Measurements from ENCODE around the gene INTS2.
"Not testable (repeated sequence)": the region's sequence is repeated elsewhere in the genome, so short reads cannot be mapped to it uniquely, and the experiment has no call there.

The INTS2 gene

GRCh38 chr17:61846761-61847375 lies 80.9 kb downstream of the INTS2 start:
- no peak for DNase-seq

- DNase-seq, result no peak
Observed at GRCh38 chr17:61846088-61846487, 81.7 kb downstream of the INTS2 start.

DNA sequence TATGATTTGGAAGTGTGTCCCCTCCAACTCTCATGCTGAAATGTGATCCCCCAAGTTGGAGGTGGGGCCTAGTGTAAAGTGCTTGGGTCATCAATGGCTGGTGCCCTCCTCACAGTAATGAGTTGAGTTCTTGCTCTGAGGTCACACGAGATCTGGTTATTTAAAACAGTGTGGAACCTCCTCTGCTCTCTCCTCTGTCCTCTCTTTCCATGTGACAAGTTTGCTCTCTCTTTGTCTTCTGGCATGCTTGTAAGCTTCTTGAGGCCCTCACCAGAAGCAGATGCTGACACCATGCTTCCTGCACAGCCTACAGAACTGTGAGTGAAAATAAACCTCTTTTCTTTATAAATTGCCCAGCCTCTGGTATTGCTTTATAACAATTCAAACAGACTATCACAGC lies 84.3 kb downstream of the INTS2 start:
- no peak for DNase-seq

GRCh38 chr17:61842899-61843298 lies 84.9 kb downstream of the INTS2 start:
- no peak for DNase-seq

- no peak for DNase-seq
Observed at GRCh38 chr17:61839300-61839786, 88.4 kb downstream of the INTS2 start.

DNA sequence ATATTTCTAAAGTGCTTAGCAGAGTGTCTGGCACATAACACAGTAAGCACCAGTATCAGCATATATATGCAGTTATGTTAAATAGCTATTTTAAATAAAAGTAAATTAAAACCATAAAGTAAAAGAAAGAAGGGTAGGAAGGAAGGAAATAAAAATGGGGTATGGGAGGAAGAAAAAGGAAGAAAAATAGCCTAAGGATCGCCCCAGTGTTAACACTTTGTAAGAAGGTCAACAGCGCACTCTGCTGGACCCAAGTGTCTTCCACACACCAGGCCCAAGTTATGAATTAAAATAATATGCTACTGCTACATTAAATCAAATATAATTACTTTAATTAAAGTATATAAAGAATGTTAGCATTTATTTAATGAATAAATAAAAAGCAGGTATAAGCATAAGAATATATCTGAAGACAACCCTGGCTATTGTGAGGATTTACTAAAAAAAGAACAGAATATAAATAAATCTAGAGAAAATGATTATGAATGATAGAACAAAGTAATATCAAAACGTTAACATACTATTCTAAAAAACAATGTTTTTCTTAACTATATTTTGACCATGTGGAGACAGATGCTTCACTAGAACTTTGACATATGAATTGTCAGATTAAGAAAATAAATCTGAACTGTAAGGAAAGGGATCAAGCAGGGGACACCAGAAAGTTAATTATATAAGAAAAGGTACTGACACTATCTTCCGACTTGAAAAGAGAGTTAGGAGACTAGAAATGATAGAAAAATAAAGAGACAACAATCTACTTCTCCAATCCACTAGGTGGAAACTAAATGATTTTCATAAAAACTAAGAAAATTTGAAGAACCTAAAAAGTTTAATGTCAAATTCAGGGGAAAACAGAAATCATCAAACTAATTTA lies 90.4 kb downstream of the INTS2 start:
- no peak for DNase-seq

DNA sequence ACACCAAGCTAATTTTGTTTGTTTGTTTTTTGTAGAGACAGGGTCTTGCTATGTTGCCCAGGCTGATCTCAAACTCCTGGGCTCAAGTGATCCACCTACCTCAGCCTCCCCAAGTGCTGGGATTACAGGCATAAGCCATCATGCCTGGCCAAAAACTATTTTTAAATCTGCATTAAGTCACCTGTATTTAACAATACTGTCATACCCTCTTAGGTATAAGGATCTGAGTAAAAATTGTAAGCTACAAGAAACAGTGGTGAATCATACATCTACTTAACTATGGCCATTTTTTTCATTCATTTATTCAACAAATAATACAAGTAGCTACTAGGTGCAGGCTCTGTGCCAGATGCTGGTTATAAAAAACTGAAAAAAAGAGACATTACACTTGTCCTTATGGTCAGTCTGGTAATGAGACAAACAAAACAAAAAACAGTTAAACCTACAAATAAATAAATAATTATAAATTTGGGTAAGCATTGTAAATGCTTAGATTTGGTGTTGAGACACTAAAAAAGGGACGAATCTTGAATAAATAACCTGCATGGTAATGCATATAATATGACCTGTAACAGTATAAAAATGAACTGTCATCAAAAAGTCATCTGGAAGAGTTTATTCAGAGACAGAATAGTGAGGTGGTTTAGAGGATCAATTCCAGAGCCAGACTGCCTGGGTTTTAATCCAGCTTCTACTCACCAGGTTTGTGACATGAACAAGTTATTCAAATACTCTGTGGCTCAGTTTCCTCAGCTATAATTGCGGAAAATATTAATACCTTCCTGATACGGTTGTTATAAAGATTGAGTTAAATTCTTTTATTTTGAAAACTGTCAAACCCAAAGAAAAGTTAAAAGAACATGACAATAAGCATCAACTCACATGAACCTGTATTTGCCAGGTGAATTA lies 91.3 kb downstream of the INTS2 start:
- DNase-seq, result no peak

GRCh38 chr17:61835606-61836005 lies 92.2 kb downstream of the INTS2 start:
- DNase-seq, result no peak

DNA sequence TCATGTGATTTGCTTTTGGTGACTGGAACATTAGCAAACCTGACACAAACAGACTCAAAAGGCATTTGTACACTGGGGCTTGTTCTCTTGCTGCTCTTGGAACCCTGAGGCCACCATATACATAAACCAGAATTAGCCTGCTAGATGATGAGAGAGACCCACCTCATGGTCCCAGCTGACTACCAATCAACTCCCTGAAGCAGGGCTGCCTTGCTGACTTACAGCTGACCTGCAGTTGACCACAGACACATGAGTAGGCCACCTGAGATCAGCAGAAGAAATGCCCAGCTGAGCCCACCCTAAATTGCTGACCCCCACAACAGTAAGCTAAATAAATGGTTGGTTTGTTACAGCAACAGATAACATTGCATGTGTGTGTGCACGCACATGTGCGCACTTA lies 93.2 kb downstream of the INTS2 start:
- DNase-seq, result no peak

- no peak for DNase-seq
Observed at GRCh38 chr17:61833536-61834193, 94.1 kb downstream of the INTS2 start.

GRCh38 chr17:61832463-61832862 lies 95.3 kb downstream of the INTS2 start:
- DNase-seq, result no peak

GRCh38 chr17:61831099-61831498 lies 96.7 kb downstream of the INTS2 start:
- DNase-seq, result no peak

DNA sequence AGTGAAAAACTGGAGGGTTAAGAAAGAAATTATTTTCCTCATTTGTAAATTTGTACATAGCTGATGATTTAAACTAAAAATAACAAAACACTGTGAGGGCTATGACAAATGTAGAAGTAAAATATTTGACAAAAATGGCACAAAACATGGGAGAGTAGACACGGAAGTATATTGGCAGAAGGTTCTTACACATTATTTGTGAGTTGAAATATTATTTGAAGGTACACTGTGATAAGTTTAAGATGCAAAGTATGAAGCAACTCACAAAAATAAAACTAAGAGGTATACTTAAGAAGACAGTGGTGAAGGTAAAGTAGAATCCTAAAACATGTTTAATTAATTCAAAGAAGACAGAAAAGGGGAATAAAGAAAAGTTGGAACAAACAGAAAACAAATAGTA lies 99.1 kb downstream of the INTS2 start:
- DNase-seq, result no peak

DNA sequence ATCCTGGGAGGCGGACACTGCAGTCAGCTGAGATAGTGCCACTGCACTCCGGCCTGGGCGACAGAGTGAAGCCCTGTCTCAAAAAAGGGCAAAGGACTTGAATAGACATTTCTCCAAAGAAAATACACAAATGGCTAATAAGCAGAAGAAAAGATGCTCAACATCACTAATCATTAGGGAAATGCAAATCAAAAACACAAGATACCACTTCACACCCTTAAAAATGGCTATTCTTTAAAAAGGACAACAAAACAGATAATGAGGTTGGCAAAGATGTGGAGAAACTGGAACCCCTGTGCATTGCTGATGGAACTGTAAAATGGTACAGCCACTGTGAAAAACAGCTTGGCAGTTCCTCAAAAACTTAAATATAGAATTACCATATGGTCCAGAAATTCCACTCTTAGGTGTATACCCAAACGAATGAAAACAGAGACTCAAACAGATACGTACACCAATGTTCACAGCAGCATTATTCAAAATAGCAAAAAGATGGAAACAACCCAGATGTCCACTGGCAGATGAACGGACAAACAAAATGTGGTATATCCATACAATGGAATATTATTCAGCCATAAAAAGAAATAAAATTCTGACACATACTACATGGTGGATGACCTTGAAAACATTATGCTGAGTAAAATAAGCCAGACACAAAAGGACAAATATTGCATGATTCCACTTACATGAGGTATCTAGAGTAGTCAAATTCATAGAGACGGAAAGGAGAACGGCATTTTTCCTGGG lies 100.0 kb downstream of the INTS2 start:
- no peak for DNase-seq

DNA sequence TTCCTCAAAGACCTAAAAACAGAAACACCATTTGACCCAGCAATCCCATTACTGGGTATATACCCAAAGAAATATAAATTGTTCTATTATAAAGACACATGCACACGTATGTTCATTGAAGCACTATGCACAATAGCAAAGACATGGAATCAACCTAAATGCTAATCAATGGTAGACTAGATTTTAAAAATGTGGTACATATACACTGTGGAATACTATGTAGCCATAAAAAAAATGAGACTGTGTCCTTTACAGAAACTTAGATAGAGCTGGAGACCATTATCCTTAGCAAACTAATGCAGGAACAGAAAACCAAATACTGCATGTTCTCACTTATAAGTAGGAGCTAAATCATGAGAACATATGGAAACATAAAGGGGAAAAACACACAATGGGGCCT lies 100.9 kb downstream of the INTS2 start:
- DNase-seq, result not testable (repeated sequence)

DNA sequence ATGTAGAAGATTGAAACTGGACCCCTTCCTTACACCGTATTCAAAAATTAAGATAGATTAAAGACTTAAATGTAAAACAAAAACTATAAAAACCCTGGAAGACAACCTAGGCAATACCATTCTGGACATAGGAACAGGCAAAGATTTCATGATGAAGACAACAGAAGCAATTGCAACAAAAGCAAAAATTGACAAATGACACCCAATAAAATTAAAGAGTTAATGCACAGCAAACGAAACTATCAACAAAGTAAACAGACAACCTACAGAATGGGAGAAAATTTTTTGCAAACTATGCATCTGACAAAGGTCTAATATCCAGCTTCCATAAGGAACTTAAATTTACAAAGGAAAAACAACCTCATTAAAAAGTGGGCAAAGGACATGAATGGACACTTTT lies 101.6 kb downstream of the INTS2 start:
- not testable (repeated sequence) for DNase-seq

- DNase-seq, result no peak
Observed at GRCh38 chr17:61825448-61826137, 102.2 kb downstream of the INTS2 start.

- DNase-seq, result no peak
Observed at GRCh38 chr17:61822326-61823285, 105.2 kb downstream of the INTS2 start.

DNA sequence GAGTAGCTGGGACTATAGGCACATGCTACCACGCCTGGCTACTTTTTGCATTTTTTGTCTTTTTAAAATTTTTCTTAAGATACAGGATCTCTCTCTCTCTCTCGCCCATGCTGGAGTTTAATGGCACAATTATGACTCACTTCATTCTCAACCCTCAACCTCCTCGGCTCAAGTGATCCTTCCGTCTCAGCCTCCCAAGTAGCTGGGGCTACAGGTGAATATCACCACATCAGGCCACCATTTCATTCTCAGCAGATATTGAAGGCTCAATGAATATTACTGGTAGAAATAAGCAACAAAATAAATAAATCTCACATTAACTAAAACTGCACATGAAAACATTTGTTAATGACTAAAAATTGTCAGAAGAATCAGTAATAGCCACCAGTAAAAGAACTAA lies 106.1 kb downstream of the INTS2 start:
- no peak for DNase-seq

DNA sequence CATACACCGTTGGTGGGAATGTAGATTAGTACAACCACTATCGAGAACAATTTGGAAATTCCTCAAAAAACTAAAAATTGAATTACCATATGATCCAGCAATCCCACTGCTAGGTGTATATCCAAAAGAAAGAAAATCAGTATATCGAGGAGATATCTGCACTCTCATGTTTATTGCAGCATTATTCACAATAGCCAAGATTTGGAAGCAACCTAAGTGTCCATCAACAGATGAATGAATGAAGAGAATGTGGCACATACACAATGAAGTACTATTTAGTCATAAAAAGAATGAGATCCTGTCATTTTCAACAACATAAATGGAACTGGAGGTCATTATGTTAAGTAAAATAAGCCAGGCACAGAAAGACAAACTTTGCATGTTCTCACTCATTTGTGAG lies 108.5 kb downstream of the INTS2 start:
- not testable (repeated sequence) for DNase-seq

All from activated gamma-delta T cell (primary cell).